Activated T-helper 1 cell treated with anti-CD3 and anti-CD28 coated beads, Interleukin-12 subunit alpha, Interleukin-12 subunit beta, Interleukin-2, Interleukin-4 antibody, amounts not matched to agents 30 ng/mL and 10 ng/mL and 1 ng/mL, durations not matched to agents 14 hours and 24 hours and 36 hours (primary cell): Measurements from ENCODE around the gene PGAP1. TPM values are rescaled to one million over a fixed set of nuclear protein-coding genes. Genes with fewer than 3 reads are reported as not detected.
A peak's percentile ranks its signal among the peaks of the same experiment; 100 is the strongest.
"Not testable (repeated sequence)": the region's sequence is repeated elsewhere in the genome, so short reads cannot be mapped to it uniquely, and the experiment has no call there.

Experiments used
- DNase-seq: peaks from one replicate; pipeline ENCODE4 v3.0.0; 2021; ENCODE audit warnings: low spot score
- H3K27ac Mint-ChIP-seq: one replicate; pipeline ENCODE4 v1.8.0; 2021; ENCODE audit warnings: mild to moderate bottlenecking, mixed read lengths
- H3K27me3 Mint-ChIP-seq: one replicate; pipeline ENCODE4 v1.8.0; 2022; ENCODE audit warnings: mild to moderate bottlenecking, moderate library complexity, mixed read lengths; ENCODE audit not compliant: insufficient read depth
- H3K36me3 Mint-ChIP-seq: one replicate; pipeline ENCODE4 v1.8.0; 2021; ENCODE audit warnings: low read depth, mixed read lengths
- H3K4me1 Mint-ChIP-seq: one replicate; pipeline ENCODE4 v1.8.0; 2021; ENCODE audit warnings: low read depth, mixed read lengths
- H3K4me3 Mint-ChIP-seq: one replicate; pipeline ENCODE4 v1.8.0; 2021; ENCODE audit warnings: mild to moderate bottlenecking, moderate library complexity, mixed read lengths
- H3K9me3 Mint-ChIP-seq: one replicate; pipeline ENCODE4 v1.8.0; 2021; ENCODE audit warnings: mixed read lengths
- intact Hi-C: fragments of 100-400 bp; cut with micrococcal nuclease; formaldehyde crosslinking; loops from one replicate; pipeline ENCODE4 v1.15.1; 2024
- total RNA-seq: library from RNA; stranded (reverse); gene quantifications from 2 replicates; pipeline ENCODE4 v1.2.3, GENCODE V29; 2022

PGAP1 gene
- total RNA-seq, 1 donor from 2014 or later, result 30.1 TPM

DNA sequence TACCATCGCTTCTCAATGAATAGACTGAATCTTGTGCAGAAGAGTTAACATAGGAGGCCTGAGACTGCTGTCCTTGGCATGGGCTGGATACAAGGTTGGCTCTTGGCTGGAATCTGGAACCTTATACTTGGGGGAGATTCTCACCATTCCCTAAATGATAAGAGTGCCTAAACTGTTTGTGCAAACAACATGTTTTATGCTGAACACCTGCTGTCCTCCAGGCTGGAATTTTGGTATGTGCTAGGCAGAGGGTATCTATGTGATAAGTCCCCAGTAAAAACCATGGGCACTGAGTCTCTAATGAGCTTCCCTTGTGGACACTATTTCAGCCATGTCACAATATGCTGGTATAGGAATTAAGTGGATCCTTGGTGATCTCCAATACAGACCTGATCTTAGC is 12.8 kb downstream of the PGAP1 start:
- Mint-ChIP-seq H3K27me3 (no peaks in the 10 kb centered on the region), H3K4me1 (peaks cover 45% of the 10 kb centered on the region), H3K9me3 (peaks cover 13% of the 10 kb centered on the region), H3K4me3 (peak overlapping the region; percentile 4), H3K36me3 (peaks cover 54% of the 10 kb centered on the region), H3K27ac (peak overlapping the region; percentile 55)
- DNase-seq, result no peak
- intact Hi-C loops, result no loop called here

DNA sequence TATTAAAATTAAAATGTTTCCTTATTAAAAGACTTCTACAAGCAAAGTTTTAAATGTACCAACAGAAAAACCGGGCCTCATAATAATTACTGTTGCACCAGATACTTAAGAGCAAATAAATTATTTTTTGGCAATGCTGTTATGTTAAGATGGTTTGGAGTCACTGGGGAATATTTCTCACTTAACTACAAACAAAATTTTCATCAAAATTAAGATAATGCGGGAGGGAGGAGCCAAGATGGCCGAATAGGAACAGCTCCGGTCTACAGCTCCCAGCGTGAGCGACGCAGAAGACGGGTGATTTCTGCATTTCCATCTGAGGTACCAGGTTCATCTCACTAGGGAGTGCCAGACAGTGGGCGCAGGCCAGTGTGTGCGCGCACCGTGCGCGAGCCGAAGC is 21.1 kb downstream of the PGAP1 start:
- intact Hi-C loops, DNase-seq: not testable (repeated sequence)
- peaks cover 29% of the 10 kb centered on the region for H3K36me3 Mint-ChIP-seq

DNA sequence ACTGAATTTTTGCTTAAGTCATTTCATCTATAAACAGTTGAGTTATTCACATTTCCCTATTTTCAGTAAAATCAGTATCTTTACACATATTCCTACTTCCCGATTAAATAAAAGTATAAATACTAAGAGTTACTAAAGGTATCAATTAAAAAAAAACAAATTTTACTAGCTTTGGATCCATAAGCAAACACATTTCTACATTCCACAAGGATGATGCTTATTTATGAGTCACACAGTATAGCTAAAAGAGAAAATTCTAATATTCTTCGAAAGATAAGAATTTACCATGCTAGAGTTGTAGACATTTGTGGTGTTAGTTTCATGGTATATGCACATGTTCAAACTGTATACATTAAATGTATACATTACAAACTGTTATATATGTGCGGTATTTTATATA is 23.7 kb downstream of the PGAP1 start:
- no peak overlapping the region for H3K4me3 Mint-ChIP-seq
- H3K36me3 Mint-ChIP-seq, result peaks cover 41% of the 10 kb centered on the region
- H3K27ac Mint-ChIP-seq, result no peak overlapping the region
- no peaks in the 10 kb centered on the region for H3K27me3 Mint-ChIP-seq
- H3K9me3 Mint-ChIP-seq, result no peaks in the 10 kb centered on the region
- no peak for DNase-seq
- H3K4me1 Mint-ChIP-seq, result peaks cover 16% of the 10 kb centered on the region
- intact Hi-C loops, result no loop called here

More for the DNA sequence above, 21.1 kb downstream of the PGAP1 start:
- not testable (repeated sequence) for H3K9me3 Mint-ChIP-seq, H3K4me3 Mint-ChIP-seq, H3K27ac Mint-ChIP-seq, H3K27me3 Mint-ChIP-seq
- H3K4me1 Mint-ChIP-seq, result peaks cover 11% of the 10 kb centered on the region

DNA sequence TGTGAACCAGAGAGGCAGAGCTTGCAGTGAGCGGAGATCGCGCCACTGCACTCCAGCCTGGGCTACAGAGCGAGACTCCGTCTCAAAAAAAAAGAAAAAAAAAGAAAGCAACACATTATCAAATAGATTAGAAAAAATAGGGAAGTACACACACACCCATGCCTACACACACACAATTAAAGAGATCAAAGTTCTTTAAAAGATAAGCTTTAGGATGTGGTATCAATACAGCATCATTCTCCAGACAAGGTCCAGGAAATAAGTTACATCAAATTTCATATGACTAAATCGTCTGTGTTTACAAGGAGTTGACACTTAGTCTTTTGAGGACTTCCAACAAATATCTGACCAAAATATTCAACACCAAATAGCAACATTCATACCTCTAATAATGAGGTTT is 25.7 kb downstream of the PGAP1 start:
- Mint-ChIP-seq H3K4me3 (no peak overlapping the region), H3K9me3 (no peaks in the 10 kb centered on the region), H3K27ac (no peak overlapping the region), H3K4me1 (peaks cover 28% of the 10 kb centered on the region), H3K36me3 (peaks cover 54% of the 10 kb centered on the region), H3K27me3 (no peaks in the 10 kb centered on the region)
- intact Hi-C loops, result no loop called here
- no peak for DNase-seq

DNA sequence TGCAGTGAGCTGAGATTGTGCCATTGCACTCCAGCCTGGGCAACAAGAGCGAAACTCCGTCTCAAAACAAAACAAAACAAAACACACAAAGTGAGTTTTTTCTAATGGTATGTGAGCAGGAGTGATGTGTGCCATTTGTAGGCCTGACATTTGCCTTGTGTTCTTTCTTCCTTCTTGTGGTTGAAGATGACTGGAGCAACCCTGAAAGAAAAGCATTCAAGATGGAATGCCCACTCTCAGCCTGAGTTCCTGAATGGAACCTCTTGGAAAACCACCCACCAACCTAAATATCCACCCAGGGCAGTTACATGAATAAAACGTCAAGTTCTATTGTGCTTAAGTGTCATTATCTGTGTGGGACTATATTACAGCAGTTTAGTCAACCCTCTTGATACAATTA is 26.5 kb downstream of the PGAP1 start:
- no peaks in the 10 kb centered on the region for H3K27me3 Mint-ChIP-seq
- H3K36me3 Mint-ChIP-seq, result peaks cover 57% of the 10 kb centered on the region
- H3K4me3 Mint-ChIP-seq, result no peak overlapping the region
- H3K4me1 Mint-ChIP-seq, result peaks cover 23% of the 10 kb centered on the region
- H3K27ac Mint-ChIP-seq, result no peak overlapping the region
- intact Hi-C loops, result no loop called here
- DNase-seq, result no peak
- H3K9me3 Mint-ChIP-seq, result no peaks in the 10 kb centered on the region

DNA sequence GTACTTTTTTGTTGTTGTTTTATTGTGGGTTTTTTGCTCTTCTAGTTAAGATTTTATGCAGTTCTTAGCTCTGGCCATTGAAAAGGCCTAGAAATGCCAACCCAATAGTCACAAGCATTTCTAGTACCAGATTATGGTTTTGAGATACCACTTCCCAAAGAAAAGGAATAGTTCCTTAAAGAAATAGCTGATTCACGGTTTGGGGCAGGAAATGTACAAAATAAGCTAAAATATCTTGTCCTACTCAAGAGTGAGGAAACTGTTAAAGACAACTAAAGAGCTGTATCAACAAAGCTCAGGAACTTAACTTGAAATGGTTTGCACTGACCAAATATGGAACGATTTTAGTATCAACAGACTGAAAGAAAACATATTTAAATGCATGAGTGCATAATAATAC is 35.4 kb downstream of the PGAP1 start:
- H3K27me3 Mint-ChIP-seq, result no peaks in the 10 kb centered on the region
- no peak overlapping the region for H3K27ac Mint-ChIP-seq
- H3K36me3 Mint-ChIP-seq, result peaks cover 47% of the 10 kb centered on the region
- no peak overlapping the region for H3K4me3 Mint-ChIP-seq
- H3K9me3 Mint-ChIP-seq, result no peaks in the 10 kb centered on the region
- no peak for DNase-seq
- intact Hi-C loops, result no loop called here
- H3K4me1 Mint-ChIP-seq, result peaks cover 6% of the 10 kb centered on the region

DNA sequence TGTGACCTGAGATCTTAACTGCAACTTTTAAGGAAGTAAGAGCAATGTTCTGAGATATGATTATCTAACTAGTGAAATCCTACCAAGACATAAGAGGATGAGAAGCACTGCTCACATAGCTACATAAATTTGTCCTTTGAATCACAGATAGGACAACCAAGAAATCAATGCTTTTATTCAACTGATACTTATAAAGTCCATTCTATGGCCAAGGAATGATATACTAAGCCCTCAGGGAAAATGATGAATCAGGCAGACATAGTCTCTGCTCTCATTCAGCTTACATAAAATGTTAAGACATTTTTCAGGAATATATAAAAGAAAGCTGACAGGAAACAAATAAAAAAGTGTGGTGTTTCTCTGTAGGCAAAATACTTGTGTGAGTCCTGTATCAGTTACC is 39.1 kb downstream of the PGAP1 start:
- Mint-ChIP-seq H3K36me3 (peaks cover 48% of the 10 kb centered on the region), H3K9me3 (no peaks in the 10 kb centered on the region), H3K4me3 (no peak overlapping the region), H3K27ac (no peak overlapping the region), H3K27me3 (no peaks in the 10 kb centered on the region), H3K4me1 (peaks cover 5% of the 10 kb centered on the region)
- no peak for DNase-seq
- intact Hi-C loops, result no loop called here

DNA sequence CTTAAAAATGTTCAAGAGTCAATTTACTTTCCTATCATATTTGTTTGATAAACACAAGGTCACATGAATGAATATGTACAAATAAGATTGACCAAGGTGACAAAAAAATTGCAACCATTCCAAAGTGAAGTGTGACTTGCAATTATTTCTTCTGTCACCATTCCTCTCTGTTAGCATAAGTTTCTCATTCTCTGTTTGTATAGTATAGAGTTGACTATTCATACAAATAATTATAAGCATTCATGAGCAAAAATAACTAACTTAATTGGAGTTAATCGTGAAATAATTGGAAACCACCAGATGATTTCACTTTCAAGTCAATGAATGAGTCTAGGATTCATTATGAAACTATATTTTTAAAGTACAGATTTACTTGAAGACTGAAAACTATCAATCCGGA is 42.1 kb downstream of the PGAP1 start:
- H3K36me3 Mint-ChIP-seq, result peaks cover 57% of the 10 kb centered on the region

DNA sequence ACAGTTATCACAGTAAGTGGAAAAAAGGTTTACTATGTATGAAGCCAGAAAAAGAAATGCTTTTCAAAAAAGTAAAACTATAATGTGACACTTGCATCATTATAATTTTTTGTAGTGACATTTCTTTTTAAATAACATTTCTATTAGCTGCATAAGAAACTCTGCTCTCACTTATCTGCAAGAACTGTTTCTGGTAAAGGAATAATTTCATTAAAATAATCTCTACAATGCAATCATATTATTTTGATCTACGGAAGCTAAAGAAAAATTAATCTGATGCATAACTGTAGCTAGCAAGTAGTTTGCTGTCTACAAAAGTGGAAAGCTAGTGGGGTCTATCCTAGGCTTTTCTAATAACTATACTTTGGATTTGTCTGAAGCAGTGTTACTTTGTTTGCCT is 50.1 kb downstream of the PGAP1 start:
- no peak overlapping the region for H3K27ac Mint-ChIP-seq
- peaks cover 23% of the 10 kb centered on the region for H3K4me1 Mint-ChIP-seq
- H3K9me3 Mint-ChIP-seq, result peaks cover 8% of the 10 kb centered on the region
- H3K4me3 Mint-ChIP-seq, result no peak overlapping the region
- DNase-seq, result no peak
- intact Hi-C loops, result no loop called here
- H3K27me3 Mint-ChIP-seq, result no peaks in the 10 kb centered on the region
- H3K36me3 Mint-ChIP-seq, result peaks cover 51% of the 10 kb centered on the region

More for the DNA sequence above, 42.1 kb downstream of the PGAP1 start:
- no peaks in the 10 kb centered on the region for H3K27me3 Mint-ChIP-seq
- H3K27ac Mint-ChIP-seq, result no peak overlapping the region
- H3K4me1 Mint-ChIP-seq, result peaks cover 5% of the 10 kb centered on the region
- H3K4me3 Mint-ChIP-seq, result no peak overlapping the region
- intact Hi-C loops, result no loop called here
- peaks cover 14% of the 10 kb centered on the region for H3K9me3 Mint-ChIP-seq
- DNase-seq, result no peak

DNA sequence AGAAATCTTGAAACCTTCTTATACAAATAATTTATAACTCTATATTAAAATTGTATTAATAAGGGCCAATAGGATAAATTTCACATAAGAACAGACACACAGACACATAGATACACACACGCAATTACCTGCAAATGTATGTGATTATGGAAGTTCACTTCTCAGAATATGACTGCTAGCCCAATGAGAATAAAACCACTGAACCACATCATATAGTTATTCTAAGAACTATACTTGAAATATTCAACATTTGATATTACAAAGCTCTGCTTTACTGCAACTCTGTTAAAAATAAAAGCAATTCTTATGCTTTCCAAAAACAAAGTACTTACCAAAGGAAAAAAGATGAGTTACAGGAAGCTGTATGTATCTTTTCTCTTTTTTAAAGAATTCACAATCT is 51.1 kb downstream of the PGAP1 start:
- intact Hi-C loops, result loop anchor here (2.0 kb wide), 1 partner anchor 51 kb away; the partner anchor contains the start of gene PGAP1
- H3K4me3 Mint-ChIP-seq, result no peak overlapping the region
- no peaks in the 10 kb centered on the region for H3K27me3 Mint-ChIP-seq
- peaks cover 23% of the 10 kb centered on the region for H3K4me1 Mint-ChIP-seq
- no peaks in the 10 kb centered on the region for H3K9me3 Mint-ChIP-seq
- no peak for DNase-seq
- peaks cover 46% of the 10 kb centered on the region for H3K36me3 Mint-ChIP-seq
- no peak overlapping the region for H3K27ac Mint-ChIP-seq

DNA sequence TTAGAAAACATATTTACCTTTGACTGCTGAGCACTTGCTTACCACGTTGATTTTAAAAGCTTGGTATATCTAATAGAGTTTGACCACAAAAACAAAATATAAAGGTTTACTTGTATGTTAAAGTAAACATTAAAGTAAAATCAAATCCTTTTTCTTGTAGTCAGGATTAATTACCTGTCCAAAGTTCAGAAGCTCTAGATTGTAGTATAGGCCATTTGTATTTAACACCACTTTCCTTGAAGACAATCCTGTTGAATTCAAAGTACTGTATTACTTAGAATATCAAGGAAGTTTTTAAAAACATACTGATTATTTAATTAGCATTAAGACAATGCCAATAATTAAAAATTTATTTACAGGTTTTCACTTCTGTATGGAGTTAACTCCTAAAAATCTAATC is 53.0 kb downstream of the PGAP1 start:
- no peak for DNase-seq
- intact Hi-C loops, result no loop called here
- Mint-ChIP-seq H3K27me3 (no peaks in the 10 kb centered on the region), H3K36me3 (peaks cover 36% of the 10 kb centered on the region), H3K27ac (no peak overlapping the region), H3K4me3 (no peak overlapping the region), H3K9me3 (no peaks in the 10 kb centered on the region), H3K4me1 (peaks cover 21% of the 10 kb centered on the region)

DNA sequence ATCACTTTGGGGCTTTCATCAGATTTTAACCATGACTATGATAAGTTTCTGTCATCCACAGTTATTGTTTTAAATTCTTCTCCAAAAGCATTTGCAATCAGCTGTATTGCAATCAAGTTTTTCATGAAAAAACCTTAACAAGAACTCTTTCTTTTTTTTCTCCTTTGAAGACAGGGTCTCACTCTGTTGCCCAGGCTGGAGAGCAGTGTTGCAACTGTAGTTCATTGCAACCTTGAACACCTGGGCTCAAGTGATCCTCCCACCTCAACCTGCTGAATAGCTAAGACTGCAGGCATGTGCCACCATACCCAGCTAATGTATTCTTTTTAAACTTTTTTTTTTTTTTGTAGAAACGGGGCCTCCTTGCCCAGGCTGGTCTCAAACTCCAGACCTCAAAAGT is 71.9 kb downstream of the PGAP1 start:
- no peak for DNase-seq
- Mint-ChIP-seq H3K36me3 (peaks cover 30% of the 10 kb centered on the region), H3K4me3 (no peak overlapping the region), H3K27ac (no peak overlapping the region), H3K27me3 (no peaks in the 10 kb centered on the region), H3K4me1 (peaks cover 7% of the 10 kb centered on the region), H3K9me3 (peaks cover 12% of the 10 kb centered on the region)
- intact Hi-C loops, result loop anchor here (10.0 kb wide), 1 partner anchor 550 kb away; no protein-coding TSS in a partner anchor

DNA sequence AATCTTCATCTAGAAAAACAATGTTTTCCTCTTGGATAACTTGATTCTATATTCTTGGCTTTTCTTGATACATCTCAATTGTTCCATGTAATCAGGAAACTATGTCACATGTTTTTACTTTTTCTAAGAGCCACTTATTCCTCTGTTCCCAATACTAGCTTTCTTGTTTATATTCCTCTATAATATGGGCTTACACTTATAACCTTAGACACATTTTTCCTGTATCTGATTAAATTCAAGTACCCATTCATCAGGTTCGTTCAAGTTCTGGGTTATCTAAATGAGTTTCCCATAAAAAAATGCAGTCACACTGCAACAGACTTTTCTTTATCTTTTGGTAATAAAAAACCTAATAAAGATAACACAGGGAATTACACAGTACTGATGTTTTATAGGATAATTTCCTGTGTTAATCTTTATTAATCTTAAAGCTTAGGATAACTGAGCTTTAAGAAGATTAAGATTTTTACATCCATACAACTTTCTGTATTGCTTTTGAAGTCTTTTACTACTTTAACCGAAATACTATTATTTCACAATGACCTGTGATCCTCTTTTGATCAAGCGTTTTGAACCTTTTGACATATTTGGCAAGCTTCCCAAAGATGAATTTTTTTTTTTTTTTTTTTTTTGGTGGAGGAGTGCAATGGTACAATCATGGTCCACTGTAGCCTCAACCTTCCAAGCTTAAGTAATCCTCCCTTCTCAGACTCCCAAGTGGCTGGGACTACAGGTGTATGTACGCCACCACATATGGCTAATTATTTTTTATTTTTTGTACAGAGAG is 73.0 kb downstream of the PGAP1 start:
- intact Hi-C loops, result loop anchor here (10.0 kb wide), 1 partner anchor 551 kb away; no protein-coding TSS in a partner anchor
- H3K36me3 Mint-ChIP-seq, result peaks cover 20% of the 10 kb centered on the region
- H3K27ac Mint-ChIP-seq, result peak overlapping the region; percentile 55

More for the DNA sequence above, 73.0 kb downstream of the PGAP1 start:
- H3K9me3 Mint-ChIP-seq, result peaks cover 3% of the 10 kb centered on the region
- DNase-seq, result no peak
- no peak overlapping the region for H3K4me3 Mint-ChIP-seq
- no peaks in the 10 kb centered on the region for H3K27me3 Mint-ChIP-seq
- peaks cover 7% of the 10 kb centered on the region for H3K4me1 Mint-ChIP-seq
